ENCODE measurements around the gene WDR37.

WDR37 gene

DNA sequence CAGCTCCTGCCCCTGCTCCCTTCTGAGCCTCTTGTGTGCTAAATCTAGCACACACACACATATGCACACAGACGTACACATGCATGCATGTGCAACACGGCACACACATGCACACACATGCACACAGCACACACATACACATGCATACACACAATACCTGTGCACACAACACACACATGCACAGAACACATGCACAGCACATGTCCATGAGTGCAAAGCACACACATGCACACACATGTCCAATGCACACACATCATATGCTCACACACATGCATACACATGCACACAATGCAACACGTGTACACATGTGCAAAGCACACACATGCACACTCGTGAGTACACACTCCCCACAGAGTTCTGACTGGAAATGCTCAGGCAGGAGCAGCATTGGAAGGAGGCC, 115.0 kb downstream of the WDR37 start:
- TF ChIP-seq, protein P1, sequence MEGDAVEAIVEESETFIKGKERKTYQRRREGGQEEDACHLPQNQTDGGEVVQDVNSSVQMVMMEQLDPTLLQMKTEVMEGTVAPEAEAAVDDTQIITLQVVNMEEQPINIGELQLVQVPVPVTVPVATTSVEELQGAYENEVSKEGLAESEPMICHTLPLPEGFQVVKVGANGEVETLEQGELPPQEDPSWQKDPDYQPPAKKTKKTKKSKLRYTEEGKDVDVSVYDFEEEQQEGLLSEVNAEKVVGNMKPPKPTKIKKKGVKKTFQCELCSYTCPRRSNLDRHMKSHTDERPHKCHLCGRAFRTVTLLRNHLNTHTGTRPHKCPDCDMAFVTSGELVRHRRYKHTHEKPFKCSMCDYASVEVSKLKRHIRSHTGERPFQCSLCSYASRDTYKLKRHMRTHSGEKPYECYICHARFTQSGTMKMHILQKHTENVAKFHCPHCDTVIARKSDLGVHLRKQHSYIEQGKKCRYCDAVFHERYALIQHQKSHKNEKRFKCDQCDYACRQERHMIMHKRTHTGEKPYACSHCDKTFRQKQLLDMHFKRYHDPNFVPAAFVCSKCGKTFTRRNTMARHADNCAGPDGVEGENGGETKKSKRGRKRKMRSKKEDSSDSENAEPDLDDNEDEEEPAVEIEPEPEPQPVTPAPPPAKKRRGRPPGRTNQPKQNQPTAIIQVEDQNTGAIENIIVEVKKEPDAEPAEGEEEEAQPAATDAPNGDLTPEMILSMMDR (IDR thresholded peaks at IDR 0.05; ENCODE audit: borderline replicate concordance, control extremely low read depth, extremely low read depth, insufficient read depth, missing control alignments) = no peak
- DNase-seq (ENCODE audit: low spot score) = no peak
- in situ Hi-C loops (cut with MboI; ENCODE audit: low sequenced_read_pairs, unreplicated experiment) = no loop called here

DNA sequence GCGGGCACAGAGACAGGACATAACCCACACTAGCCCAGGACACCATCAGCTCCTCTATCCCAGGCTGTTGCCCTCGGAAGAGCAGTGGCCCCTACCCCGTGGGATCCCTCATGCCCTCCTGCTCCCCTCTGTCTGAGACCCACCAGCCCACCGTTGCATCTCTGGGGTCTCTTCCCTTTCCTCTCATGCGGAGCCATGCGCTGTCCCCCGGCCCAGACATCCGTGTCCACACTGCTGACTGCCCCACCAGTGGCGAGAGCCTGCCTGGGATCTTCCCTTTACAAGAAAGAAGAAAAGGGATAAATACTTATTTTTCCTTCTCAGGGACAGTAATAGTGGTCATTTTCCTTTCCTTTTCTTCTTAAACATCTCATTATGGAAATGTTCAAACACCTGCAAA, 115.4 kb downstream of the WDR37 start:
- no peak for DNase-seq (ENCODE audit: low spot score)
- TF ChIP-seq, protein P1 (IDR thresholded peaks at IDR 0.05; ENCODE audit: borderline replicate concordance, control extremely low read depth, extremely low read depth, insufficient read depth, missing control alignments) = no peak
- in situ Hi-C loops (cut with MboI; ENCODE audit: low sequenced_read_pairs, unreplicated experiment) = no loop called here

DNA sequence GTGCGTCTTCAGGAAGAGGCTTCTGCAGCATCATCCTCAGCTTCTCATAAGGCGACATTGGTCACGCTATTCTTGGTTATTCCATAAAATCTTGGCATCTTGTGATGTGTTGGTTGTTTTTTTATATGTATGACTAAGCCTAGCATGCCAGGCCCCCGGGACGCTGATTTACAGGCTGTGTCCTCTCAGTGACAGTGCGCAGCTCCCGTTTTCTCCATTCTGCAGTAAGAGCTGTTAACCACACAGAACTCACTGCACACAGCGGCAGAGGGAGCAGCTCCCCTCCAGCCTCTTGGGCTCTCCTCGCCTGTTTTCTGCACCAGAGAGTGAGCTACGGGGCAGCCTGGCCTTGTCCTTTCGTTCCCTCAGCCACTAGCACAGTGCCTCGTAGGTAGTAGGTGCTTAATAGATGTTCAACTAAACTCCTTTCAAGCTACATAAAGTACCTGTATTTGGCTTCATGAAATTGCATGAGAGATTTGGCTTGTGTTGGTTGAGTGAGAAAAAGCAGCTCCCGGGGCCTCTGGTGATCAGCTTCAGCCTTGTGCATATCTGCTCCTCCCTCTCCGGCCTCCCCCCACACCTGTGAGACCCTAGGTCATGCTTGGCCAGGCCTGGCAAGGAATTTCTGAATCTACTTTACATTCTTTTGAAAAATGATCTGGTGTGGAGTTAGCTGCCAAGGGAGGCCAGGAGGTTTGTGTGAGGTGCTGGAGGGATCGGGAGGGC, 116.2 kb downstream of the WDR37 start:
- DNase-seq (ENCODE audit: low spot score) = no peak
- TF ChIP-seq, protein P1 (IDR thresholded peaks at IDR 0.05; ENCODE audit: borderline replicate concordance, control extremely low read depth, extremely low read depth, insufficient read depth, missing control alignments) = no peak
- in situ Hi-C loops (cut with MboI; ENCODE audit: low sequenced_read_pairs, unreplicated experiment) = no loop called here

DNA sequence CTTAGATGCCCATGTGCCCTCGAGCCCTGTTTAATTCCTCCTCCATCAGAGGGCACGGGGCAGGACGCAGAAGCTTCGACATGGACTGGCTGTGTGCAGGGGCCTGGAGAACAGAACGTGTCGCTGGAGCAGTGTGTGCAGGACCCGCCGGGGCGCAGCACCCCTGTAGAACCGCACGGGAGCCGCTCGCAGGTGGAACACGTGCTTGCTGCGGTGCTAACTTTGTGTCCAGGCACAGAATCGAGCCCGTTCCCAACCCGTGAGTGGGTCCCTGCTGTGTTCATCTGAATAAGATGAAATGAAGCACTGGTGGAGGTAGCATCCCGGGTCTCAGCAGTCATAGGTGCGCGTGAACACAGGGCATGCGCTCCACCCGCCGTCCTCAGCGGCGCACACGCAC, 116.9 kb downstream of the WDR37 start:
- no peak for DNase-seq (ENCODE audit: low spot score)
- TF ChIP-seq, protein P1 (IDR thresholded peaks at IDR 0.05; ENCODE audit: borderline replicate concordance, control extremely low read depth, extremely low read depth, insufficient read depth, missing control alignments) = no peak
- in situ Hi-C loops (cut with MboI; ENCODE audit: low sequenced_read_pairs, unreplicated experiment) = no loop called here

DNA sequence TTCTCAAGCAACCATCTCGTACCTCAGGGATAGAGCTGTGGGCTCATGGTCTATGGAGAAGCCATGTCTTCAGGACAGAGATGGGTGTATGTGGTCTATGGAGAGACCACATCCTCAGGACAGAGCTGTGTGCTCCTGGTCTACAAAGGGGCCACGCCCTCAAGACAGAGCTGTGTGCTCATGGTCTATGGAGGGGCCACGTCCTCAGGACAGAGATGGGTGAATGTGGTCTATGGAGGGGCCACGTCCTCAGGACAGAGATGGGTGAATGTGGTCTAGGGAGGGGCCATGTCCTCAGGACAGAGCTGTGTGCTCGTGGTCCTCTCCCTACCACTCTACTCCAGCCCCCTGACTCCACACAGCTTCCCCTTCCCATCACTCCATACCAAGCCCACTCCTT, 117.8 kb downstream of the WDR37 start:
- TF ChIP-seq, protein P1 (IDR thresholded peaks at IDR 0.05; ENCODE audit: borderline replicate concordance, control extremely low read depth, extremely low read depth, insufficient read depth, missing control alignments) = no peak
- in situ Hi-C loops (cut with MboI; ENCODE audit: low sequenced_read_pairs, unreplicated experiment) = no loop called here

DNA sequence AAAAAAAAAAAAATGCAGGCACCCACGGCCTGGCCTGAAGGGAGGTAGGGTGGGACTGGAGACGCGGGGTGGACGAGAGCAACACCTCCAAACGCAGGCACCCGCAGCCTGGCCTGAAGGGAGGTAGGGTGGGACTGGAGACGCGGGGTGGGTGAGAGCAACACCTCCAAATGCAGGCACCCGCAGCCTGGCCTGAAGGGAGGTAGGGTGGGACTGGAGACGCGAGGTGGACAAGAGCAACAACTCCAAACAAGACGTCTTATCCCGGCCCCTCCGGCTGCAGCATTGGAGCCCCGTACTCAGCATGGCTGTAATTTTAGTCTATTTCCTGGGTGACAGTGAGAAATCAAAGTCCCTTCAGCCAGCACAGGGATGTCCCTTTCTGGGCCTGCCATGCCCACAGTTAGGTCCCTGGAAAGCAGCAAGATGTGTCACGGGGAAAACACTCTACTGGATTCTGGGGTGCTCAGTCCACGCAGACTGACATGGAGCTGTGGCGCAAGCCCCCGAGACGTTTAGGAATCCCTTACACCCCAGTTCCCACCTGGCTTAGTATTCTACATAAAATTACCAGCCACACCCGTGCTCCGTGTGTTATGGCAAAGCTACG, 119.9 kb downstream of the WDR37 start:
- in situ Hi-C loops (cut with MboI; ENCODE audit: low sequenced_read_pairs, unreplicated experiment) = no loop called here
- no peak for DNase-seq (ENCODE audit: low spot score)
- TF ChIP-seq, protein P1 (IDR thresholded peaks at IDR 0.05; ENCODE audit: borderline replicate concordance, control extremely low read depth, extremely low read depth, insufficient read depth, missing control alignments) = no peak

More for the DNA sequence above, 117.8 kb downstream of the WDR37 start:
- no peak for DNase-seq (ENCODE audit: low spot score)

Data from GM13976 (cell line).